GM21367 (cell line): ENCODE results near the gene CNGA3.
"Not testable (repeated sequence)": the region's sequence is repeated elsewhere in the genome, so short reads cannot be mapped to it uniquely, and the experiment has no call there.

Source experiments
- ATAC-seq: cut with Tn5 transposase; IDR thresholded peaks from one replicate; pipeline ENCODE4 v1.9.1; 2021; ENCODE audit not compliant: unreplicated experiment

The CNGA3 gene

DNA sequence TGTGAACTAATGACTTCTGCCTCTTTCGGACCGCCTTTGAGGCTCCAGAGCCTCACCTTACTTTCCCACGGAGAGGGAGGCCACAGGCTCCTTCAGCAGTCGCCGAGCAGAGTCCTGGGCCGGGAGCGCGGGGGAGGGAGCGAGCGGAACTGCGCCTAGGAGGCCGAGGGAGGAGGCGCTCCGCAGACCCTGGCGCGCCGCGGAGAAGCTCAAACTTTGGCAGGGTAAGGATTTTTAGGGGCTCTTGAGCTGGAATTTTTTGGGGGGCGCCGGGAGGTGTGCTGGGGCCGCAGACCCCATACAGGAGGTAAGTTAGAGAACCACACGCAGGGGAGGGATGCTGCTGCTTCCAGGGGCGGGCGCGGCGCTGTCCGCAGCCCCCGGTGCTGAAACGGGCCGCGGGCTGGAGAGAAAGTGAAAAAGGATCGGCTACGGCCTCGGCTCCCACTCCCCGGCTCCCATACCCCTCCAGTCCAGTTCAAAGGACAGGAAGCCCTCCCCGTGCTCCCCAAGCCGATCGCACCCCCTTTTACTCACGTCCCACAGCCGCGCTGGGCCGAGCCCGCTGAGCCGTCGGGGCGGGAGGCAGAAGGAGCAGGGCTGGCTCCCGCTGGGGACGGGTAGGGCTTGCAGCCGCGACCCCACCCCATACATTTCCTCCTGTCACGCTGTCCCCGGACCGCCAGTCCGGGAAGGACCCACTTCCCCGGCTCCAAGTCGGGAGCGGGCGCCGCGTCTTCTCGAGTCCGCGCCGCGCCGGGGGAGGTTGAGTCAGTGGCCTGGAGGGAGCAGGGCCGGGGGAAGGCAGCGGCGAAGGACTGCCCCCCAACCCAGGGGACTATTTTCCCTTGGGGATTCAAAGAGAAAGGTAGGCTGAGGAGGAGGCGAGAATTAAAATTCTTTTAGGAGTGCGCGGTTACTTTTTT lies at the start of gene CNGA3:
Gene CNGA3 (plus strand): TSS at position 146 of the 926 bp plus-strand sequence. CDS start 23,520 bp downstream, outside the sequence.
- ATAC-seq = no peak

DNA sequence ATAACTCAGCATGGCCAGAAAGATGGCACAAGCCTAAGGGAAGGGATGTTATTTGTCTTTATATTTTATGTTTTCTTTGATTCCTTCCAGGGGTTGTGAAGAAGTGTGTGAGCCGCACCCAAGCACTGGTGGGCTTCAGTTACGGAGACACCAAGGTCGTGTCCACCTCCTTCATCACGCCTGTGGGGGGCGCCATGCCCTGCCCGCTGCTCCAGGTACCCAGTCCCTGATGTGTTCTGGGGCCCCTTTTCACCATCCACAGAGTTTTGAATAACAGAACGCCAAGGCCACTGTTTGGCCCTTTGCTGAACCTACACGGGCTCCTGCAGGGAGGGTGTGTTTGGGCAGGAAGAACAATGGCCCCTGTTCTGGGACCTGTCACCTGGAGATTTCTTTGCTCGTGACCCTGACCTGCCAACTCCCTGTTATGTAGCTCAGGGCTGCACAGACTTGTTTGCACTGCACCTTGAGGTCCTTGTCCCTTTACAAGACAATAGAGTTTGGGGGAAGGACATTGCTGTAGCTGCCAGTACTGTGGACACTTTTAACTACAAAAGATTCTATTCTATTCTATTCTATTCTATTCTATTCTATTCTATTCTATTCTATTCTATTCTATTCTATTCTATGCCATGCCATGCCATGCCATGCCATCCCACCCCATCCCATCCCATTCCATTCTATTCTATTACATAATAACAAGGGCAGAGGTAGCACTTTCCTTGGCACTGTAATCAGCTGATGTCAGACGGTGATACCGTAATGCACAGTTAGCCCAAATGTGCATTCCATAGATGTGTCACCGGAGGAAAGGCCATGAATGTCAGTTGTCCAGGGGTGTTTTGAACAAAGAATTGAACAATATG lies 48.2 kb upstream of the CNGA3 start:
- ATAC-seq = no peak

DNA sequence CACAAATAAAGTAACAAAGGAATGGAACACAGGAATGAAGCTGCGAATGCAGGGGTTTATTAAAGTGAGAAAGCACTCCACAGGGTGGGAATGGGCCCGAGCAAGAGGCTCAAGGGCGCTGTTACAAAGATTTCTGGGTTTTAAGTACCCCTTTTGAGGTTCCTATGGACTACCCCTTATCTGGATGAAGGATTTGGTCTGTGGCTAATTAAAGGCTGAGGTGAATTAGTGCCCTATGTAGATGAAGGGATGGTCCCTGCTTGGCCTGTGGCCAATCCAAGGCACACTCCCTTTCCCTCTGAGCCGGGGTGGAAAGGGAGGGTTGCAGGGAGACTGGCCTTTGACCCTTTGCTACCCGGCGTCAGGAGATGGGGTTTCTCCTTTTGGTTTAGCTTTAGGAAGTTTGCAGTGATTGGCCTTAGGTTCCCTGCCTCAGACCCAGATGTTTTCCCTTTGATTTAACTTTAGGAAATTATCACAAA lies 47.5 kb upstream of the CNGA3 start:
- ATAC-seq = no peak

DNA sequence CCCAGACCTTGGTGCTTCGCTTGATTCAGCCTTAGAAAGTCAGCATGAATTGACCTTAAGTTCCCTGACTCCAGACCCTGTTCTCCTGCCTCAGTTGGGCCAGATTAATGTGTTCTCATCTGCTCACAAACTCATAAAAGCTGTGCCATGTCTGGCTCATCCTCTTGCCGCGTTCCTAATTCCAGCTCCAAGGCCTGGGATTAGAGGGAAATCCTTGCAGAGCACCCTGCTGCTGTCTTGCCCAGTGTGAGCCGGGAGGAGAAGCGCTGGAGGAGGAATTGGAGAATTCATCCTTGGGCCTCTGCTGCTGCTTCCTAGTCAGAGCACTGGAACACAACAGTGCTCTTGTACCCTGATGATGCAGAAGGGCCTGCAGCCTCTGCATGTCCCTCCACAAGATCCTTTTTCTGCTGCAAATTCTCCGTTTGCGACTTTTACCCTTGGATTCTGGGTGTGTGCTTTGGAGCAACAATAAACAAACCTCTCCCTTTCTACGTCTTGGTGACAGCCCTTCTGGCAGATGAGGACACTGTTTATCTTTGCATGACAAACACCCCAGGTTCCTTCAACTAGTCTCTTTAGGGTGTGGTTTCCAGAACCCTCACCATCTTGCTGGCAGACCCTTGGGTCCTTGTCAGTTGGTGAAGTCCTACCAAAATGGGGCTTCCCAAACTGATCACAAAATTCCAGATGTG lies 46.9 kb upstream of the CNGA3 start:
- ATAC-seq = no peak

DNA sequence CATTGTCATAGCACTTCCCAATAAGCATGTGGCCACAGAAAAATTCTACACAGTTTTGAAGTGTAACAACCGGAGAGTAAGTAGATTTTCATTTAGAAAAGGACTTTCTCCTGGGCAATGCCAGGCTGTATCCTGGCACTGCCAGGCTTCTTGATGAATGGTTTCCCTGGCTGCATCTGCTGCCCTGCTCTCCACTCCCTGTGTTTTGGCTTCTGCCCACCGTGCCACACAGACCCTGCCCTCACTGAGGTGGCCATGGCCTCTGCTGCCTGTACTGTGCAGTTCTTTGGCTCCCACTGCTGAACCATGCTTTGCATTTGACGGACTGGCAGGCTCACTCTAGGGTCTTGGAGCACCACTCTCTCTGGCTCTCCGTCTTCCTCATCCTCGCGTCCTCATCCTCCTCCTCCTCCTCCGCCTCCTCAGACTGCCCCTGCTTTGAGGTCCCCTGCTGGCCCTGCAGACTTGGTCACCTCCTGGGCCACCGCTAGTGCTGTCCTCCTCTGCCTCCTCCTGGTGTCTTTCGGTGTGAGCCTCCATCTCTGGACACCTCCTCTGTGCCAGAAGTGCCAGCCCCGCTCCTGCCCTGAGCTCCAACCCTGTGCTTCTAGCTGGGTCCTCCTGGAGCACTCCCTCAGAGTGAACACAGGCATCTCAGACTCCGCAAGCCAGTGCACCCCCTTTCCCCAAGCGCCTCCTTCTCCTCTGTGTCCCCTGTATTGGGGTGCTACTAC lies 45.9 kb upstream of the CNGA3 start:
- no peak for ATAC-seq

DNA sequence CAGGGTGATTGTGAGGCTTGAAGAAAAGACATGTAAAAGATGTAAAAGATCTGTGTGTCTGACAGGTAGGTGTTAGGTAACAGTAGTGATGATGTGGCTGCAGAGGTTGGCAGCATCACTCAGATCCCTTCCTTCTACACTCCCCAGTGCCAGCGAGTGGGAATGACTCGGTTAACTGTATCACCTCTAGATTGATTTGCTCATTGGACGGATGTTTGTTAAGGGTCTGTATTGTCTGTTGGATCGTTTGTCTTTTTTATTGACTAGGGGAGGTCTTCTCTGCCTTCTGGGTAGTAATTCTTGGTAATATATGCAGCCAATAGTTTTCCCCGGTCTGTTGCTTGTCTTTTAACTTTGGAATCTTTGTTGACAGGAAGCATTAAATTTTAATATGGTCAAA lies 44.8 kb upstream of the CNGA3 start:
- no peak for ATAC-seq

DNA sequence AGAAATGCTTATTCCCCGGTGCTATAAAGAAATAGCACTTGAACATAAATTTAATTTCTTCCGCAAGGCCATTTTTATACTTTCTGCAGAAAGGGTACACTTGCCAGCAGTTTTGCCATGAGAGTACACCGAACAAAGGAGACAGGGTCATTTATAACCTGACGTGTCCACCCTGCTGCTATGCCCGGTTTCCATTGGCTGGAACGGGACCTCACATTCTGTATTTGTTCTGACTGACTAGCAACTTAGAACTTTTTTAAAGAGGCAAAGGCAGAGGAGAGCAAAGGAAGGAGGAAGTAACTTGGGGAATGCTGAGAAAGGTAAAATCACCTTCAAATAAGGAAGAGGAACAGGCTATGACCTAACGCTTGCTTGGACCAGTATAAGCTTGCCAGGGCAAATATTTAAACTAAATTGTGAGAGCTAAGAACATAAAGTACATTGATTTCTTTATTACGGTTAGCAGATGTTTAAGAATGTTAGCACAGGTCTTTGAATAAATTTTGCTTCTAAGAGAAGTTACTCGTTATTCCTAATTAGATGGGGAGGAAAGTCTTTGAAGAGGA lies 39.0 kb upstream of the CNGA3 start:
- ATAC-seq = not testable (repeated sequence)

DNA sequence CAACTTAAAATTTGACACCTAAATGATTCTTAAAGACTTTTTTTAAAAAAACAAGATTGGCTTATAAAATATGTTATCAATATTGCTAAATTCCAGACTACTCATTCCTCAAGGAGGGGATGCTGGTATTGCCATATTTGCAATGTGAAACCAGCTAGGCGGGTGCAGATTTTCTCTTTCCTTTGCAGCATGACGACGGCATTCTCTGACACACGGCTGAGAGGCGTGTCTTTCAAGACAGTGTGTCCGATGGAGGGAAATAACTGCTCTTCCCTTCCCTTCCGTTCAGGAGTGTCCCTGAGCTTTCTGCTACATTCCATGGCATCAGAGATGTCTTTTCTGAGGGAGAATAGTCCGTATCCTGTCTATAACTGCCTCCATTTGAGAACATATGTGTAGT lies 38.2 kb upstream of the CNGA3 start:
- no peak for ATAC-seq

DNA sequence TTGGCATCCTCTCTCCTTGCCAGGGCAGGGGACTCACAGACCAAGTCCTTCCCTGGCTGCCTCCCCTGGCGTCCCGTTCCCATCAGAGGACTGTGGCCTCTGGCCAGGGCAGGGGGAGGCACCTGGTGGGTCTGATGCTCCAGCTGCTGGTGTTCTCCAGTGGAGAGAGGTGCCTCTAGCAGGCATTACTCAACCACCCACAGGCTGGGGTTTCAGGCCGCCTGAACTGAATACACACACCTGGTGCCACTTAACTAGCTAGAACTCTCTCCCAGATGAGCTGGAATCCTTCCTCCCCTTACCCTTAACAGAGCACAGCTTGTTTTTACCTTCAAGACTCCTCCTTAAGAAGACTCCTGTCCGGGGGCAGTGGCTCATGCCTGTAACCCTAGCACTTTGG lies 37.7 kb upstream of the CNGA3 start:
- ATAC-seq = no peak

DNA sequence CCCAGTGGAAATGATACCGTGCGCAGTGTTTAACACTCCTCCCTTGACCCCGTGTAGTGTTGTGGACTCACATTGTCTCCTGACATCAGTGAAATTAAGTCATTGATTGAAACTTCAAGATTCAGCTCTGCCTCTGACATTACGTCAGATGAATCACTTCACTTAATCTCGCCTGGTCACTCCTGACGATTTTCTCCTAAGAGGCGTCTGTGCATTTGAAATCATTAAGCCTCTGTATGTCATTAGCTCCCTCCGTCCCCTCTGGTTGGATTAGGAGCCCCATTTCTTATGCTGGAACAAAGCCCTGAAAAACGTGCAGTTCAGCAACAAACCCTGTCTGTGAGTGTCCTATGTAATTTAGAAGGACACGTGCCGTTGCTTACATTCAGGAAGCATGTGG lies 36.7 kb upstream of the CNGA3 start:
- ATAC-seq = no peak

DNA sequence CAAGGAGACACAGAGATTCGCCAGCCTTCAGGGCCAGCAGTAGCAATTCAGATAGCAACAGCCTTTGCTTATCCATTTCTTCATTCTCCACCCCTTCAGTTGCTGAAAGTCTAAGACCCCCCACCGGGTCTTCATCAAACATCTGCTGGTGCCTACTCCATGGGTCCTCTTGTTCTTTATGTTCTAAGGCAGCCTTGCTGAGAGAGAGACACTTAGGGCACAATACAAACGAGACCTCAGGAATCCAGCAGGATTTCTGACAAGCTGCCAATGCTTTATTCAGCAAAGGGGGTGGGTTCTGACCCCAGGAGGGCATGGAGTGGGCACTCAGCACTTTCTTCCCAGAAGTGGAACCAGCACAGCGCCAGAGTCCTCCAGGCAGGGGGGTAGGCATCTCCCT lies 36.2 kb upstream of the CNGA3 start:
- ATAC-seq = no peak

DNA sequence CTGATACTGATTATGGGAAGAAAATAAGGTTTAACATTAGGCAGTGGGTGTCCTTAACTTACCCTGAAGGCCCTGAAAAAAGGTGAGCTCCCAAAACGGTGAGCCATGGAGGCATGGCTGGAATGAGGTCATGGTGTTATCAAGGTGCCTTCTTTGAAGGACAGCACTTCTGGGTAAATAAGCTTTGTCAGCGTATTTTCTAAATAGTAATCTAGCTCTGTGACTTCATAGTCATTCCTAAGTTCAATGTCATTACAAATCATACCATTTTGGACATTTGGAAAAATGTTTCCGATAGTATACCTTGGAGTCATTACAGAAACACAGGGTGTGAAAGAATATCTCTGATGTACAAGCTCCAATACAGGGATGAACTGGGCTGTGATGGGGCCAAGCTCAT lies 35.2 kb upstream of the CNGA3 start:
- no peak for ATAC-seq

DNA sequence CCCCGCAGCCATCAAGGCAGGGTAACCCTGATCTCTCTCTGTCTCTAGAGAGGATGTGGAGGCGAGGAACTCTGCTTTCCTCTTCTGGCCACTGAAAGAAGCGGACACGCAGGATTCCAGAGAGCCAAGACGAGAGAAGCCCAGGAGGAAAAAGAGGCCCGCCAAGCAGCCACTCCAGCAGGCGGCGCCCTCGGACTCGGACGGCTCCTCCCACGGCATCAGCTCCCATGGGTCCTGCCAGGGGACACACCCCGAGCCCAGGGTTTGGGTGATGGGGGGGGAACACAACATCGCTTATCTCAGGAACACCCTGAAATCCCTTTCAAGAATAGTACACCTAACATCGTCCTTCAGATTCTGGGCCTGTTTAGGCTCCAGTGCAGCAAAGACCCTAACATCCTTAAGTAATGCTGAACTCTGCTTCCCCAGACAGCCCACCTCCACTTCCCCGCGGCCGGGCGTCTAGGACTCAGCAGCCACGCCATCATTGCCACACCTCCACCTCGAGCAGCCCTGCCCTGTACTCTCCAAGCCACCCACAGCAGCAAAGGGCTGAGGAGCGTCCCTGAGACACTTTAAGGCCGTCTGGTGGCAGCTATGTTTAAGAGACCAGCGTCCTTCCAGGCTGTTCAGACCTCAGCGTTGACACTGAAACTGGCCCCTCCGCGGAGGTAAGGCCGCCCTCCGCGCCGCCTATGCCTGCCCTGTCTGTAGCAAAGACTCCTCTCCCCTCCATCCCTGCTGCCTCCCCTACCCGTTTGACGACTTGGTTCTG lies 34.3 kb upstream of the CNGA3 start:
- no peak for ATAC-seq

DNA sequence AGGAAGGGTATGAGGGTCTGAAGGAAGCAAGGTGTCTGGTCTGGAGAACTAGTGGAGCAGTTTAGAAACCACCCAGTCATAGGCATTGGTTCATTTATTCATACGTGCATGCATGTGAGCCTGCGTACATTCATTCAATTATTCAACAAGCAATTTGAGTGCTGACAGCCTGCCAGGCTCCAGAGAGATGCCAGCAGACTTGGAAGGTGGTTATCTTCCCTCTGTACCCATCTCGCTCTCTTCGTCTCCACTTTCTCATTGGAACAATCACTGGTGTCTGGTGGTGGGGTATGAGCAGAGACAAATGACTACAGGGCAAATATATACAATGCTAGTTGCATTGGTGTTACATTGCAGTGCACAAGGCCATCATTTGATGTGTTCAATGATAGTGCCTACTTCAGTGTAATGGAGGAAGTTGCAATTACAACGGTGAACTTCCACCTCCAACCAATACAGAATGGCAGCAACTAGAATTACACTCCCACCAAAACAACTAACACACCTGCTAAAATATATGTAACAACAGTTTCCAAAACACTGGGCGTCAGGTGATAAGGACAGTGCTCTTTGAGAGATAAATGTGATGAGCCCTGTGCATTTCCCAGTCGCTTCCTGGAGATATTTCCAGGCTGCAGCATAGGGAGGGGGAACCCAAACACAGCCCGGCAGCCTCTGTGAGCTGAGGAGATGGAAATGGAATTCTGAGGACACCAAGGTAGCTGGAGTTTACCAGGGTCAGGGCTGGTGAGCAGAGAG lies 32.6 kb upstream of the CNGA3 start:
- no peak for ATAC-seq

DNA sequence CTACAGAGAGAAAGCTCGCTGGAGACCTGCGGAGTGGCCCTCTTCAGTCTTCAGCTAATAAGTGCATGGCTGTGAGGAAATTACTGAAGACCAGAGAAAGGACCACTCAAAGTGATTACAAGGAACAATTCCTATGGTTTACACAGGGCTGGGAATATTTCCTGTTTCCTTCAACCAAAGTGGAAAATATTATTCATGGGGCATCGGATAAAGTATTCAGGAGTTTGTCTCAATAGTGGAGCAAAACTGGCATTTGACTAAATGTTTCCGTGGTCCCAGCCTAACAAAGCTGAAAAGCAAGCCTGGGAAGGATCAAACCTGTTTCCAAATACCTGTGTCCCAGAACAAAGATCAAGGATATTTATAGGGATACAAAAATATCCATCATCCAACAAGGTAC lies 32.0 kb upstream of the CNGA3 start:
- no peak for ATAC-seq

DNA sequence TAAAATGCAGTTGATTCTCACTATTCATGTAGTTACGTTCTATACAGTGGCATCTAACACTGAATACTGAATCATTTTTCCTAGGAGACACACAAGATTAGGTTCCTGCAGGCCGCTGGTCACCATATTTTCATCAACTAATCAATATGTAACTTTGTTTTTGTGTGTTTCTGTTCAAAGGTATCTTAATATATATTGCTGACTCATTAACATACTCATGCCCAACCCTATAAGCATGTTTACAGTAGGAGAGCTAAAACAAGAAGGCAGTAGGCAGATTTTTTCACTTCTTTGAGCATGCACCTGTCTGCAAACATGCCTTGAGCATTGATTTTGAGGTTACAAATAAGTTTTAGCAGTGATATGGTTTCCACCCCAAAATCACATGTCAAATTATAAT lies 30.3 kb upstream of the CNGA3 start:
- no peak for ATAC-seq

DNA sequence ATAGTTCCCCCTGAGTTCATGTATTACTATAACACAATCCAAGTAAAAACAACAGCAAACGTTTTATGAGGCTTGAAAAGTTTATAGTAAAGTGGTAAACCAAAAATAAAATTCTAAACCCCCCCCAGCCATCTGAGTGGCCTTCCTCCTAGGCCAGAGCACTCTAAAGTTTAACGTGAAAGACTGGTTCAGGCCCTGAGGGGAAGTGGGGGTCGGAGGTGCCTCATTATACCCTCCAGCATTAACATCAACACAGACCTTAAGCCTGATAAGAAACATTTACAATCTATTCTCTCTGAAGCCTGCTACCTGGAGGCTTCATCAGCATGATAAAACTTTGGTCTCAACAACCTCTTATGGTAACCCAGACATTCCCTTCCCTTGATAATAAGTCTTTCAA lies 29.0 kb upstream of the CNGA3 start:
- ATAC-seq = no peak

DNA sequence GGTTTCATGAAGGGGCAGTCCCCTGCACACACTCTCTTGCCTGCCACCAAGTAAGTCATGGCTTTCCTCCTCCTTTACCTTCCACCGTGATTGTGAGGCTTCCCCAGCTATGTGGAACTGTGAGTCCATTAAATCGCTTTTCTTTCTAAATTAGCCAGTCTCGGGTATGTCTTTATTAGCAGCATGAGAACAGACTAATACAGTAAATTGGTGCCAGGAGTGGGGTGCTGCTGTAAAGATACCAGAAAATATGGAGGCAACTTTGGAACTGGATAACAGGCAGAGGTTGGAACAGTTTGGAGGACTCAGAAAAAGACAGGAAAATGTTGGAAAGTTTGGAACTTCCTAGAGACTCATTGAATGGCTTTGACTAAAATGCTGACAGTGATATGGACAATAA lies 26.1 kb upstream of the CNGA3 start:
- ATAC-seq = not testable (repeated sequence)

DNA sequence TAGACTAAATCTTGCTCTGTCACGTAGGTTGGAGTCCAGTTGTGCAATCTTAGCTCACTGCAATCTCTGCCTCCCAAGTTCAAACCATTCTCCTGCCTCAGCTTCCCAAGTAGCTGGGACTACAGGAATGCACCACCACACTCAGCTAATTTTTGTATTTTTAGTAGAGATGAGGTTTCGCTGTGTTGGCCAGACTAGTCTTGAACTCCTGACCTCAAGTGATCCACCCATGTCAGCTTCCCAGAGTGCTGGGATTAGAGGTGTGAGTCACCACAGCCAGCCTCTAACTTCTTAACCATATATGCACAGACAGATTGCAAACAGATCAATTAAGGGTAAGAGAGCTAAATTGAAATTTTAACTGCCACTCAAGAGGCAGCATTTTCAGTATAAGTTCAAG lies 22.1 kb upstream of the CNGA3 start:
- ATAC-seq = no peak
